Adrenal gland (tissue), 5 donors: ENCODE measurements around the gene TGFBR1.

Source experiments
- POLR2A ChIP-seq, 2 donors: fragments of 450-650 bp; IDR thresholded peaks; one replicate each; pipeline ENCODE4 v1.6.1; 2017; ENCODE audit warnings: antibody characterized with exemption in 2 of 2, mild to moderate bottlenecking in 2 of 2, moderate library complexity in 1 of 2
- TF ChIP-seq, protein P1 (sequence below), 6 experiments: fragments of 450-650 bp in 4 of 6; fragments of 200-600 bp in 2 of 6; sonication (generic) in 1 of 6; IDR thresholded peaks; 1 replicate in 5 of 6; 2 replicates in 1 of 6; pipeline versions ENCODE4 v1.5.1 to v1.8.0; 2016 to 2021; ENCODE audit warnings: antibody characterized with exemption in 6 of 6, mild to moderate bottlenecking in 2 of 6, moderate library complexity in 1 of 6
- donor health status: DM: no; HTN: no; CAD: no.

DNA sequence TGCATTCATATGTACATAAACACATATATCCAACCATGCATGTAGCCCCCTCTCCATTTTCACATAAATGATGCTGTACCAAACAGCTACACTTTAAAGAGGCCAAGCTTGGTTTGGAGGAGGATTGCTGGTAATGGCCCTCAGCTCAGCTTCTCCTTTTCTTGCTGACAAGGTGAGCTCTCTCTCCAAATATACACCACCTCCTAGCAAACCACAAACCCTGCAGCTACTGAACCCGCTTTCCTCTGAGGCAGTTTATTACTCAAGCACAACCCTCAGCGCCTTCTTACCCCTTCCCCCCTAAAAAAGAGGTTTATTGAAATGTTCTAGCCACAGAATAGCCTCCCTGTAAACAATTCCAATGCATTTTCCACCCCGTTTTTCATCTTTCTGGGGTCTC is 62.8 kb downstream of the TGFBR1 start:
- TF ChIP-seq, protein P1, sequence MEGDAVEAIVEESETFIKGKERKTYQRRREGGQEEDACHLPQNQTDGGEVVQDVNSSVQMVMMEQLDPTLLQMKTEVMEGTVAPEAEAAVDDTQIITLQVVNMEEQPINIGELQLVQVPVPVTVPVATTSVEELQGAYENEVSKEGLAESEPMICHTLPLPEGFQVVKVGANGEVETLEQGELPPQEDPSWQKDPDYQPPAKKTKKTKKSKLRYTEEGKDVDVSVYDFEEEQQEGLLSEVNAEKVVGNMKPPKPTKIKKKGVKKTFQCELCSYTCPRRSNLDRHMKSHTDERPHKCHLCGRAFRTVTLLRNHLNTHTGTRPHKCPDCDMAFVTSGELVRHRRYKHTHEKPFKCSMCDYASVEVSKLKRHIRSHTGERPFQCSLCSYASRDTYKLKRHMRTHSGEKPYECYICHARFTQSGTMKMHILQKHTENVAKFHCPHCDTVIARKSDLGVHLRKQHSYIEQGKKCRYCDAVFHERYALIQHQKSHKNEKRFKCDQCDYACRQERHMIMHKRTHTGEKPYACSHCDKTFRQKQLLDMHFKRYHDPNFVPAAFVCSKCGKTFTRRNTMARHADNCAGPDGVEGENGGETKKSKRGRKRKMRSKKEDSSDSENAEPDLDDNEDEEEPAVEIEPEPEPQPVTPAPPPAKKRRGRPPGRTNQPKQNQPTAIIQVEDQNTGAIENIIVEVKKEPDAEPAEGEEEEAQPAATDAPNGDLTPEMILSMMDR (IDR thresholded peaks at IDR 0.05): no peak
- no peak for TF ChIP-seq POLR2A (IDR thresholded peaks at IDR 0.05)
